Activated CD4-positive, alpha-beta T cell treated with anti-CD3 and anti-CD28 coated beads, Interleukin-2, amount 50 U/mL, for 48 hours (primary cell): Measurements from ENCODE around the gene PRKG1.
"Not testable (repeated sequence)": the region's sequence is repeated elsewhere in the genome, so short reads cannot be mapped to it uniquely, and the experiment has no call there.

Source experiments
- DNase-seq, 2 experiments: peaks; one replicate each; pipeline ENCODE4 v3.0.0-alpha.2; 2020

The PRKG1 gene

GRCh38 chr10:52108236-52108635, 1033.9 kb downstream of the PRKG1 start:
- DNase-seq: no peak

- DNase-seq: no peak
These were observed 1036.3 kb downstream of the PRKG1 start for GRCh38 chr10:52110576-52110975.

GRCh38 chr10:52111101-52111891, 1037.0 kb downstream of the PRKG1 start:
- DNase-seq: no peak

- no peak for DNase-seq
These were observed 1041.5 kb downstream of the PRKG1 start for GRCh38 chr10:52115823-52116222.

GRCh38 chr10:52119507-52119906, 1045.2 kb downstream of the PRKG1 start:
- no peak for DNase-seq

GRCh38 chr10:52121688-52122087, 1047.4 kb downstream of the PRKG1 start:
- DNase-seq: no peak

GRCh38 chr10:52128056-52128683, 1053.9 kb downstream of the PRKG1 start:
- no peak for DNase-seq

GRCh38 chr10:52129410-52130178, 1055.3 kb downstream of the PRKG1 start:
- no peak for DNase-seq

GRCh38 chr10:52135101-52135500, 1060.8 kb downstream of the PRKG1 start:
- no peak for DNase-seq

GRCh38 chr10:52136921-52137320, 1062.6 kb downstream of the PRKG1 start:
- DNase-seq: no peak

- no peak for DNase-seq
These were observed 1069.1 kb downstream of the PRKG1 start for GRCh38 chr10:52143338-52143737.

- no peak for DNase-seq
These were observed 1071.3 kb downstream of the PRKG1 start for GRCh38 chr10:52145636-52146035.

- DNase-seq: no peak
These were observed 1072.5 kb downstream of the PRKG1 start for GRCh38 chr10:52146766-52147165.

GRCh38 chr10:52170776-52171175, 1096.5 kb downstream of the PRKG1 start:
- no peak for DNase-seq

GRCh38 chr10:52172581-52172980, 1098.3 kb downstream of the PRKG1 start:
- DNase-seq: no peak

- no peak for DNase-seq
These were observed 1111.0 kb downstream of the PRKG1 start for GRCh38 chr10:52185256-52185655.

- no peak for DNase-seq
These were observed 1113.4 kb downstream of the PRKG1 start for GRCh38 chr10:52187521-52188258.

GRCh38 chr10:52191049-52191448, 1116.8 kb downstream of the PRKG1 start:
- no peak for DNase-seq

- no peak for DNase-seq
These were observed 1119.9 kb downstream of the PRKG1 start for GRCh38 chr10:52194191-52194590.

GRCh38 chr10:52194716-52195115, 1120.4 kb downstream of the PRKG1 start:
- no peak for DNase-seq

GRCh38 chr10:52197098-52197497, 1122.8 kb downstream of the PRKG1 start:
- DNase-seq: no peak

GRCh38 chr10:52198540-52198939, 1124.3 kb downstream of the PRKG1 start:
- no peak for DNase-seq

GRCh38 chr10:52204906-52205305, 1130.6 kb downstream of the PRKG1 start:
- not testable (repeated sequence) for DNase-seq
